Measurements from ENCODE around the gene SLC29A2.

SLC29A2 gene

GRCh38 chr11:66317723-66318599 lies 53.6 kb downstream of the SLC29A2 start:
- no peak for DNase-seq (ENCODE audit: low spot score)

DNA sequence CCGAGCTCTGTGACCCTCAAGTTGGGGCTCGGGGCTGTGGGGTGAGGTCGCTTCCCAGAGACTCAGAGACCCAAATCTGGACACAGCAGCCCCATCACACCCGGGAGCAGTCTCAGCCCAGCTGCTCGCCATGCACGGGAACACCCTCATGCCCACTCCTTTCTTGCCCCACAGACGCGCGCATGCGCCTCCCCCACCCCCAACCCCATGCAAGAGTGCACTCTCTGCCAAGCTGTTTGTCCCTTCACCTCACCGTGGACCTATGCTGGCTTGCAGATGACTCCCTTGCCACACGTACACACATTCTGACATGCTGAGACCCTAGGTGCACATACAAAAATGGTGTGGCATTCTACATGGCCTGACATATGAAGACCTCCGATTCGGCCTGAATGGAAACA lies 54.2 kb downstream of the SLC29A2 start:
- DNase-seq (ENCODE audit: low spot score): no peak

GRCh38 chr11:66316849-66317251 lies 54.7 kb downstream of the SLC29A2 start, which contains the start of gene CD248:
TSS of gene CD248 (minus strand) at chr11:66317044. CDS start at chr11:66317027, 17 bp downstream.
- peak; percentile 87 for DNase-seq (ENCODE audit: low spot score)

DNA sequence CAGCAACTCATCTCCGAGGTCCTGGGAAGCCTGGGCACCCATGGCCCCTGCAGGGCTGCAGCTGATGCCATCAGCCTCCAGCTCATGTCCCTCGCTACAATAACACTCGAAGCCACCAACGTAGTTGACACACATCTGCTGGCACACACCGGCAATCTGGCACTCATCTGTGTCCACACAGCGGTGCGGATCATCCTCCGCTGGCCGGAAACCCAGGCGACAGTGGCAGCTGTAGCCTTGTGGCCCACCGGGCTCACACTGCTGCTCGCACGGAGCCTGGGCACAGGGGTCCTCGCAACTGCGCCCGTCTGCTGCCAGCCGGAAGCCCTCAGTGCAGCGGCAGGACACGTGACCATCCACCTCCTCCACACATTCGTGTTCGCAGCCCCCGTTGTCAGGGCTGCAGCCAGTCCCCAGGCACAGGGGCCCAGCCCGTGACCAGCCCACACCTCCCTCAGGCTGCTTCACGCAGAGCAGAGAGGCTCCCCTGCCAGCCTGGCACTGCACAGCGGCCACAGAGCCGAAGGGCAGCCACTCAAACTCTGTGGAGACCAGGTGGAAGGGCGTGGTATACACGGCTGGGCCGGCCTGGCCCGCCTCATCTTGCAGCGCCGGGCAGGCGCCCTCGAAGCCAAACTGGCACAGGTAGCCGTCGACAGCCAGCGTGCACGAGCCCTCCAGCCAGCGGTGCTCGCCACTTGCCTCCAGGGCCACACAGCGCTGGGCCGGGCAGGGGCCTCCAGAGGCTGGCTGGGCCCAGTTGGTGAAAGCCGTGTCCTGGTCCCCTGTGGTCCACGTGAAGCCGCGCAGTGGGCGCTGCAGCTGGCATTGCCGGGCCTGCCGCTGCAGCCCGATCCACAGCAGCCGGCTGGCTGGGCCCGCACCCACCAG lies 55.4 kb downstream of the SLC29A2 start:
- DNase-seq (ENCODE audit: low spot score): no peak

DNA sequence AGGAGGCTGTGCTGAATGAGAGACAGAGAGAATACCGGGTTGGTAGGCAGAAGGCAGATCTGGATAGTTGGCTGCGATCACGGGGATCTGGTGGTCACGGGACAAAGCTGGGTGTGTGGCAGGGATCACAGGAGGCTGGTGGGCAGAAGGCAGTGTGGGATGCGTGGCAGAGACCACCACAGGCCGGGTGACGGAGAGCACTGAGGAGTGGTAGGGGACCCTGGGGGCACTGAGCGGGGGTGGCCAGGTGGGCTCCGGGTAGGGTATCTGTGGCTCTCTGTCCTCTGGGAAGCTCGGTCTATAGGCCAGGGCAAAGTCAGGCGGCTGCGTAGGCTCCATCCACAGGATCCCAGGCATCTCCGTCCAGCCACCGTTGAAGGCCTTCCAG lies 56.1 kb downstream of the SLC29A2 start:
- DNase-seq (ENCODE audit: low spot score): no peak

DNA sequence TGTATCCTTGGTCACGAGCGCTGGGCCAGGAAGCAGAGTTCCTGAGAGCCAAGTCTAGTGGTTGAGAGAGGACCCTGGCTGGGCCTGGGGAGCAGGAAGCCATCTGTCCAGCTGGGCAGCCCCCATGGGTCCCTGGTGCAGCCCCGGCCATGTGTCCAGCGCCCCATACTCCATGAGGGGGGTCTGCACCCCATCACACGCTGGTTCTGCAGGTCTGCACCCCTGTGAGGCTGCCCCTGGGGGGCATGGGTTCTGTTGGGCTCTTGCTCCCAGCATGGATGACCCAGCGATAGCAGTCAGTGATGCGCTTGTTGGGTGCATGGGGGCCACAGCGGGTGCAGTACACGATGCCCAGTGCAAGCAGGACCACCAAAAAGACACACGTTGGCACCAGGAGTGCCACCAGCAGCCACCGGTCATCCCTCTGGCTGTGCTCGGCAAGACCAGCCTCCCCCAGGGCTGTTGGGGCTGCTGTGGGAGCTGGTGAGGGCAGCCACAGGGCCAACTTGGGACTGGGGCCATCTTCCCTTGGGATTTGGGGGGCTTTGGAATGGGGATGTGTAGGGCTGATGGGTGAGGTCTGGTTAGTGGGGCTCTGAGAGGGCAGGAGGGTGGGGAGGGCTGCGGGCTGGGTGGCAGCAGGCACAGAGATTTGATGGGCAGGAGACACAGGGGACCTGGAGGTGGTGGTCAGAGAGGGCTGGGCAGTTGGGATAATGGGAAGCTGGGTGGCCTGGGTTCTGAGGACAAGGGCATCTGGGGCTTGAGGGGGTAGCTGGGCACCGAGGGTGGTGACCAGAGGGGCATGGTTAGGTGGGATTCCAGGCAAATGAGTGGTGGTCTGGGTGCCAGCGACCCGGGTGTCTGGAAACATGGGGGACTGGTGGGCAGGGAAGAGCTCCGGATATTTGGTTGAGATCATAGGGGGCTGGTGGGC lies 56.7 kb downstream of the SLC29A2 start:
- DNase-seq (ENCODE audit: low spot score): no peak

GRCh38 chr11:66314186-66314501 lies 57.4 kb downstream of the SLC29A2 start:
- DNase-seq (ENCODE audit: low spot score): no peak

DNA sequence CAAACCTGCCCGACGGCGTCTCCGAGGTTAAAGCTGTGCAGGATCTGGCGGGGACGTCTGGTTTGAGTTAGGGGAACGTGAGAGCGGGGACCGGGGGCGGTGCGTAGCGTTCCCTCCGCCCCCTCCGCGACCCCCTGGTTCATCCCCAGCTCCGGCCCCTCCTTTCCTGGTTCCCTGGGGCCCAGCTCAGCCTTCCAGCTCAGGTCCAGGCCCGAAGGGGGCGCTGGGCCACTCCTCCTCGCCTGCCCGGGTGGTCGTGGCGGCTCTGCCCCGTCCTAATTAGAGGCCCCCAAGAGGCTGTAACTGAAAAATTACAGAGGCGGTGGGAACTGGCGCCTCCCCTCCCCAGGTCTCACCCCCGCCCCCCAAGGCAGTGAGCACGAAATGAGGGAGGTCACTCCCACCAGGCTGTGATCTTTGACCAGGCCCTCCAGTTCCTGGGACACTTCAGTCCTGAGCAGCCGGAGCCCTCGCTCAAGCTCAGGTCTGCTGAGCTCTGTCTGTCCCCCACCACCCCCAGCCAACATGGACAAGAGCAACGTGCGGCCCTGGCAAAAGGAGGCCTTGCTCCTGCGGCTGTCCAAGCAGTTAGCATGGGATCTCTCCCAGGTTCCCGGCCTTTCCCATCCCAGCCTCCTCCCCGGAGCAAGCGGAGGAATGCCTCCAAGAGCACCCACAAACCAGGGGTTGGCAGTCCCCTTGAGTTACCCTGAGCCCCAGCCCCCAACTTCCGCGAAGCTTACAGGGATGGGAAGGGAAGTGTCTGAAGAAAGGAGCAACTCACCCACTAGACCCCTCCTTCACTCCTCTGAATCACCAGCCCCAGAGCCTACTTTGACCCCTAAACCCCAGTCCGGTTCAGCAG lies 58.0 kb downstream of the SLC29A2 start:
- DNase-seq (ENCODE audit: low spot score): peak; percentile 91

GRCh38 chr11:66312549-66313320 lies 58.8 kb downstream of the SLC29A2 start:
- DNase-seq (ENCODE audit: low spot score): peak; percentile 99
